ENCODE data around the gene CALML6.

CALML6 gene

DNA sequence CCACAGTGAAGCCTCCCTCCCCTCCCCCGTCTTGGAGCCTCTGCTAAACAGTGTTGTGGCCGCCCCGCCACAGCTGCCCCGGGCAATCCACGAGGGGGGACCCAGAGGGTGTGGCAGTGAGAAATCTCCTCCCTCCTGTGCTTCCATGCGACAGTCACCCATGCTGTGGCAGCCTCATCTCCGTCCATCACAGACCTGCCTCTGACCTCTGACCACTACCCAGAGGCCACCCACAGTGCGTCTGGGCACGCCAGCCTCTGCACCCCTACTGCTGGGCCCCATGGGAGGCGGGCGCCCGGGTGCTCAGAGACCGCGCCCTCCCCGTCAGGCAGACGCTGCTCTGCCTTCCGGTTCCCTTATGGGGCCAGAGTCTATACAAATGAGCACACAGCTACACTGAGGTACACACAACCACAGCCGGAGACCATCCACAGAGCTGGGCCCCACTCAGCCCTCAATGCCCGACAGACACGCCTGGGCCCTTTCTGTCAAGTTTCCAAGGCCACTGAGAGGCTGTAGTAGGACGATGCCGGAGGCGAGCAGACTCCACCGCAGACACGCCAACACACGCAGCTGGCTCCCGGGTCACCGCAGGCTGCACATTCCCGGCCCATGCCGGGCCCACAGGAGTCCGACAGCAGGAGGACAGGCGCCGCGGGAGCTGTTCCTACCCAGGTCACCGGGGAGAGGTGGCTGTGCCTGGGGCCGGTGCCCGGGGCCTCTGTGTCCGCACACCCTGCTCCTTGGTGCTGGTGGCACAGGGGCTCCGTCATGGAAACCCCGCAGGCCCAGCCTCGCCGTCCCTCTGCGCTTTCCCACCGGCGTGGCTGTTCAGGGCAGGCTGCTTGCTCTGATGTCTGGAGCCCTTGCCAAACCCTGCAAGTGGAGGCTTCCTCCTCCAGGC lies 27.9 kb downstream of the CALML6 start:
- DNase-seq (ENCODE audit: low read depth), result no peak

DNA sequence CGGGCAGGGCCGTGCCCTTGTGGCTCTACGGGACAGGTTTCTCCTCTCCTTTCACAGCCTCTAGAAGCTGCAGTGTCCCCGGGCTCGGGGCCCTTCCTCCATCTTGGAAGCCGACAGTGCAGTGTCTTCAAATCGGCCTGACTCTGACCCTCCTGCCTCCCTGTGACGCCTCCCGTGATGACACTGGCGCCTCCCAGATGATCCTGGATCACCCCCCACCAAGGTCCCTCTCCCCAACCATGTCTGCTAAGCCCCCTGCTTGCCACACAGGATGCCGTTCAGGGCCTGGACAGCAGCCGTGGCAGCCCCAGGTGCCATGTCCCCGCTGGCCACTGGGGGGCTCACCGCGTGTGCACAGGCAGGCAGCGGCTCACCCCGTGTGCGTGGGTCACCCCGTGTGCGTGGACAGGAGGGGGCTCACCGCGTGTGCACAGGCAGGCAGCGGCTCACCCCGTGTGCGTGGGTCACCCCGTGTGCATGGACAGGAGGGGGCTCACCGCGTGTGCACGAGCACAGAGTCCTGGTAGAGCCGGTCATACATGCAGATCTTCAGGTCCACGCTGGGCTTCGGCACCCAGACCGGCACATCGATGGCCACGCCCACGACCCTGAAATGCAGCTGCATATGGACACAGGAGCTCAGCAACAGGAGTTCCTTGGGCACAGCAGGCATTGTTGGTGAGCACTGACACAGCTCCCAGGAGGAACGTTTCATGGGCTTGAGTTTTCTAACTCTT lies 28.9 kb downstream of the CALML6 start:
- DNase-seq (ENCODE audit: low read depth), result no peak

DNA sequence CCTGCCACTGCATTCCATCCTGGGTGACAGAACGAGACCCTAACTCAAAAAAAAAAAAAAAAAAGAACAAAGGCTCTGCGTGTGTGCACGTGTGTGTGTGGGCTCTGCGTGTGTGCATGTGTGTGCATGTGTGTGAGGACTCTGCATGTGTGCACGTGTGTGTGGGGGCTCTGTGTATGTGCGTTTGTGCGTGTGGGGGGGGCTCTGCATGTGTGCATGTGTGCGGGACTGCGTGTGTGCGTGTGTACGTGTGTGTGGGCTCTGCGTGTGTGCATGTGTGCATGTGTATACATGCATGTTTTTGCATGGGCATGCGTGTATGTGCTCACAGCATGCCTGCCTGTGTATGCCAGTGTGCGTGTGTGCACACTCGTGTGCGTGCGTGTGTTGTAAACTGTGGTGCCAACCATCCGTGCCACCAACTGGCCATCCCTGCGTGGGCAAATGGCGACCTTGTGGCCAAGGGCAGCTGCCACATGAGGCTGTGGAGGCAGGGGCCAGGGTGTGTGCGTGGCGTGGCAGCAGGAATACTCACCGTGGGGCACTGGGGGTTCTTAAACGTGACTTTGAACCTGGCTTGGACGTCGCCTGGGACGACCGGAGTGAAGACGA lies 30.8 kb downstream of the CALML6 start:
- no peak for DNase-seq (ENCODE audit: low read depth)

GRCh38 chr1:1946540-1946939 lies 31.5 kb downstream of the CALML6 start:
- no peak for DNase-seq (ENCODE audit: low read depth)

- DNase-seq (ENCODE audit: low read depth), result no peak
Measured at GRCh38 chr1:1947493-1947892, 32.4 kb downstream of the CALML6 start.

DNA sequence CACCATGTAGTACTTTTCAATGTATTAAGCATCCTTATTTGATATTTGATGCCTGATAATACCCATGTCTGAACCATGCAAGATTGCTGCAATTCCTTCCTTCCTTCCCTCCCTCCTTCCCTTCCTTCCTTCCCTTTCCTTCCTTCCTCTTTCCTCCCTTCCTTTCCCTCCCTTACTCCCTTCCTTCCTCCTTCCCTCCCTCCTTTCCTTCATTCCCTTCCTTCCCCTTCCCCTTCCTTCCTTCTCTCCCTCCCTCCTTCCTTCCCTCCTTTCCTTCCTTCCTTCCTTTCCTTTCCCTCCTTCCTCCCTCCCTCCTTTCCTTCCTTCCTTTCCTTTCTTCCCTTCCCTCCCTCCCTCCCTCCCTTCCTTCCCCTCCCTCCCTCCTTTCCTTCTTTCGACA lies 33.7 kb downstream of the CALML6 start:
- DNase-seq (ENCODE audit: low read depth), result no peak

DNA sequence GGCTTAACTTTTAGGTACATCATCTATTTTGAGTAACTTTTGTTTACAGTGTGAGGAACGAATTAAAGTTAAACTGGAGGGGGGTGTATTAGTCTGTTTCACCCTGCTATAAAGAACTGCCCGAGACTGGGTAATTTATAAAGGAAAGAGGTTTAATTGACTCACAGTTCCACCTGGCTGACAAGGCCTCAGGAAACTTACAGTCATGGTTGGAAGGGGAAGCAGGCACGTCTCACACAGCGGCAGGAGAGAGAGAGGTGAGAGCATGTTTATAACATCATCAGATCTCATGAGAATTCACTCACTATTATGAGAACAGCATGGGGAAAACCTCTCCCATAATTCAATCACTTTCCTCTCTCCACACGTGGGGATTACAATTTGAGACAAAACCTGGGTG lies 35.9 kb downstream of the CALML6 start:
- DNase-seq (ENCODE audit: low read depth), result no peak

GRCh38 chr1:1954015-1954414 lies 39.0 kb downstream of the CALML6 start:
- no peak for DNase-seq (ENCODE audit: low read depth)

DNA sequence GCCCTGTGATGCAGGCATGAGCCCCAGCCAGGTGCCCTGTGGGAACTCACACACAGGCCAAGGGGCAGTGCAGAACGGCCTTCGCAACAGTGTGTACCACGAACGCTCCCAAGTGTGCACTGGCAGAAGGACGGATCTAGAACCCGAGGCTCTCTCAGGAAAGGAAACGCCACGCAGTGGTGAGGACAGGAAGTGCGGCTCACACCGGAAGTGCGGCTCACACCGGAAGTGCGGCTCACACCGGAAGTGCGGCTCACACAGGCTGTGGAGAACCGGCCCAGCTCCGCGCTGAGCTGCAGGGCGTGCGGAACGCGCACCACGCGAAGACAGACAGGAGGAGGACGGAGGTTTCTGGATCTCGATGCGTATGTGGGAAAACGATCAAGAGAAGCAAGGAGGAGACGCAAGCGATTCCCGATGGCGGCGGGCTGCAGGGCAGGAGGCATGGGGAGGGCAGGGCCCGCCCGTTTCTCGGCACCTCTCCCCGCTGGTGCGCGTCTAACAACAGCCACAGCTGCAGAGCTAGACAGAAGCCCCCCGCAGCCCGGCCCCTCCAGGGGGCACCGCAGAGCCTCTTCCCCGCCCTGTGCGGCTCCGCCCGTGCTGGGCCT lies 39.9 kb downstream of the CALML6 start:
- no peak for DNase-seq (ENCODE audit: low read depth)

GRCh38 chr1:1955621-1956094 lies 40.6 kb downstream of the CALML6 start:
- no peak for DNase-seq (ENCODE audit: low read depth)

DNA sequence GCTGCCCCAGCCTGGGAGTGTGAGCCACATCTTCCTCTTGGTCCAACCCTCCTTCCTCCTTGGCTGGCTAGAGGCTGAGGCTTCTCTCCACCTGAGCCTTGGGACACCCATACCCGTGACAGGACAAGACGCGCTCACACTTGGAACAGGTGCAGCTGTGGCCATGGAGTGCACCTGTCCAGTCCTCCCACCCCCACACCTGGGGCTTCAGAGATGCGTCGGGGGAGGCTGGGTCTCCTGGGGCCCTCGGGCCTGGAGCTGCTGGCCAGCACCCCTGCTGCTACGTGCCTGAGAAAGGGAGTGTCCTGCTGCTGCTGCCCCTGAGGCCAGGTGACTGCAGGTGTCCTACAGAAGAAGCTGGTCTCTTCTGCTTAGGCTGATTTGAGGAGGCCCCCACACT lies 41.0 kb downstream of the CALML6 start:
- no peak for DNase-seq (ENCODE audit: low read depth)

- DNase-seq (ENCODE audit: low read depth), result no peak
Measured at GRCh38 chr1:1956586-1957532, 41.8 kb downstream of the CALML6 start.

GRCh38 chr1:1957533-1957961 lies 42.5 kb downstream of the CALML6 start:
- DNase-seq (ENCODE audit: low read depth), result no peak

DNA sequence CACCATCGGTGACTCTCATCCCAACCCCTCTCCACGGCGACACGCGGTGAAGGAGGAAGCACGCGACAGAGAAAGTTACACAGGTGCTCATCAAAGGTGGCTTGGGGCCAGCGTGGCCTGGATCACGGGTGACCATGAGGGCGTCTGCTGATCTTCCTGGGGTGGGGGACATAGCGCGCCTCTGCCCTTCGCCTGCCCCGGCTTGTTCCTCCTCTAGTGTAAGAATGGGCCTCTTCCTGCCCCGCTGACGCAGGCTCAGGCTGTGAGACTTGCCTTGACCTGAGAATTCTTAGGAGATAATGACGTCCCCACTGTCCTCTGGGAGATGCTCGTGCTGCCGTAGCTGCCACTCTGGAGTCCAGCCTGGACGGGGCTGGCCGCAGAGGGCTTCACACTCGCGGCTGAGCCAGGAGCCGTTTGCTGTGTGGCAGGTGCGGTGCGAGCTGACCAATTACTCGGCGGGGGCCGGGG lies 43.0 kb downstream of the CALML6 start:
- no peak for DNase-seq (ENCODE audit: low read depth)

GRCh38 chr1:1959459-1959839 lies 44.4 kb downstream of the CALML6 start:
- DNase-seq (ENCODE audit: low read depth), result no peak

DNA sequence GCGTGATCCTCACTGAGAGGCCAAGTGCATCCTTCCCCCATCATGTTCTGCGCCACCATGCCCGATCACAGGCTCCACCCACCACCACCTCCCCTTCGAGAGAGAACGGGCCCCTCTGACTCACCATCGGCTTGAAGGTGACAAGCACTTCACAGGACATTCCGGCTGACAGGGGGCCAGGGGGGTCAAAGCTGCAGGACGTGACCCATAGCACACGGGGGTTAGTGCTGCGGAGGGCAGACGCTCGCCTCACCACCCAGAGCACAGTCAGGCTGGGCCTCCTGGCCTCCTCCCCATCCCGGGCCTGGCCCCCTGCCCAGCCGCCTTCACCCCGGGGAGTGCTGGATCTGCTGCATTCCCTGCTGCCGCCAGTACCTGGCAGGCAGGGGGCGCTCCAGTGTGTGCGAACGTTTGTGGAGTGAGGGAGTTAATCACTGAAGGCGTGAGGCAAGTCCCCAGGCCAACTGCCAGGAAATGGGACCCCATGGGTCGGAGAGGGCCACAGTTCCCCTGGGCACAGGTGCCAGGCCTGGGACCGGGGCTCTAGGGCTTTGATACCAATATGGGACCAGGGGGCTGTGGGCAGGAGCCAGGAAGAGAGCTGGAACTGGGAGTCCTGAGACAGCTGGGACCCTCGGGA lies 44.9 kb downstream of the CALML6 start:
- DNase-seq (ENCODE audit: low read depth), result peak; percentile 22

DNA sequence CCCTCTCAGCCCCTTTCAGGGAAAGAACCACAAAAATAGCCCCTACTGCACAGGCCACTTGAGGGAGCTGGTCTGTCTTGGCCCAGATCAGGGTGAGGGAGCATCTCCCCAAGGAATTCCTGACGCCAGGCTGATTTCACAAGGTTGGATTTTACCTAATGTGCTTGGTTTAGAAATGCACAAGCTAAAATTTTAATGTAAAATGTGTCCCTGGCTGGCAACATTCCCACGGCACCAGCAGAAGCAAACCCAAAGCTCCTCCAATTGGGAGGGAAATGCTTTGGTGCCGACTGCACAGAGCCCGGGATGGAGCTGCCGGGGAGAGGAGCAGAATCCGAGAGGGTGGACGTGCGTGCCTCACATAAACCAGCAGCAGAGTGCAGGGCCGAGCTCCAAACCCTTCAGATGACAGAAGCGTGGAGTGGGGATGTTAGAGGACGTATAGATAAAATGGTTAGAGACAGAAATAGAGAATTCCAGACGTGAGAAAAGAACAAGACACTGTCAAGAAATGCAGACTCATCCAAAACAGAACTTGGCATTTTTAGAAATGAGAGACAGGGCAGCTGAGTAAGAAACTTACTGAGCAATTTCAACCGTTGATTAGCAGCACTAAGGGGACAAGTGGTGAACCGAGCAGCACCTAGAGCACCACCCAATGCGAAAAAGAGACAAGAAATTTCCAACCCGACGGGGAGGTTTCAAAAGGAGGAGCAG lies 45.6 kb downstream of the CALML6 start:
- DNase-seq (ENCODE audit: low read depth), result no peak

- no peak for DNase-seq (ENCODE audit: low read depth)
Measured at GRCh38 chr1:1962752-1963151, 47.7 kb downstream of the CALML6 start.

GRCh38 chr1:1963570-1963969 lies 48.5 kb downstream of the CALML6 start:
- no peak for DNase-seq (ENCODE audit: low read depth)

GRCh38 chr1:1964811-1965210 lies 49.8 kb downstream of the CALML6 start:
- DNase-seq (ENCODE audit: low read depth), result no peak

Data from stromal cell of bone marrow (primary cell).